PC-3 (cell line): Measurements from ENCODE around the gene BFSP2. TPM values are rescaled to one million over a fixed set of nuclear protein-coding genes. Genes with fewer than 3 reads are reported as not detected.

Experiments used
- ATAC-seq: fragments of 200-7000 bp; cut with Tn5 transposase; 2 replicates; pipeline ENCODE4 v1.9.1; 2020; ENCODE audit warnings: mild to moderate bottlenecking, moderate library complexity
- BruUV-seq: library from RNA; stranded (reverse); fragments of 400-500 nt; replicated peaks from 2 replicates; lab custom pipeline; 2021; lab: Mats Ljungman, UMichigan
- CTCF ChIA-PET: fragments of 300-600 bp; sonication (Branson Sonifier 250); formaldehyde crosslinking; loops from one replicate; lab custom pipeline; 2022; ENCODE audit warnings: antibody characterized with exemption; lab: Charles Lee
- POLR2A ChIA-PET: fragments of 300-600 bp; sonication (Branson Sonifier 250); formaldehyde crosslinking; loops from one replicate; lab custom pipeline; 2022; ENCODE audit warnings: antibody characterized with exemption; ENCODE audit not compliant: unreplicated experiment; lab: Charles Lee
- DNase-seq: peaks from one replicate; pipeline ENCODE4 v3.0.0-alpha.2; 2015
- H2AFZ ChIP-seq: fragments of 300-600 bp; sonication (generic); 2 replicates; pipeline ENCODE4 v1.6.0; 2016; ENCODE audit warnings: antibody characterized with exemption, low read length
- H3F3A ChIP-seq: fragments of 300-600 bp; sonication (generic); one replicate; pipeline ENCODE4 v1.6.0; 2017; ENCODE audit warnings: antibody characterized with exemption, low read length, control low read depth, mild to moderate bottlenecking; ENCODE audit not compliant: unreplicated experiment
- H3K27ac ChIP-seq: fragments of 300-600 bp; sonication (generic); 2 replicates; pipeline ENCODE4 v1.5.1; 2016; ENCODE audit warnings: mild to moderate bottlenecking, low read length
- H3K27me3 ChIP-seq: fragments of 300-600 bp; sonication (generic); 2 replicates; pipeline ENCODE4 v1.6.1; 2016; ENCODE audit warnings: low read length, mixed read lengths
- H3K36me3 ChIP-seq: fragments of 300-600 bp; sonication (generic); 2 replicates; pipeline ENCODE4 v1.6.1; 2016; ENCODE audit warnings: low read depth, mixed run types, low read length, mixed read lengths
- H3K4me1 ChIP-seq: fragments of 300-600 bp; sonication (generic); 2 replicates; pipeline ENCODE4 v1.5.1; 2016; ENCODE audit warnings: low read length; ENCODE audit not compliant: insufficient read depth
- H3K4me2 ChIP-seq: fragments of 300-600 bp; sonication (generic); 2 replicates; pipeline ENCODE4 v1.6.0; 2016; ENCODE audit warnings: low read length
- H3K4me3 ChIP-seq: fragments of 300-600 bp; sonication (generic); 2 replicates; pipeline ENCODE4 v1.5.1; 2016; ENCODE audit warnings: mild to moderate bottlenecking, low read length, mixed read lengths
- H3K79me2 ChIP-seq: fragments of 300-600 bp; sonication (generic); 2 replicates; pipeline ENCODE4 v1.6.1; 2017; ENCODE audit warnings: low read length, mixed read lengths
- H3K9ac ChIP-seq: fragments of 300-600 bp; sonication (generic); 2 replicates; pipeline ENCODE4 v1.6.0; 2016; ENCODE audit warnings: mild to moderate bottlenecking, low read length
- H3K9me2 ChIP-seq: fragments of 300-600 bp; sonication (generic); replicated peaks from 2 replicates; pipeline ENCODE4 v1.6.1; 2016; ENCODE audit warnings: mixed run types, low read length, mixed read lengths
- H3K9me3 ChIP-seq: fragments of 300-600 bp; sonication (generic); 2 replicates; pipeline ENCODE4 v1.6.1; 2016; ENCODE audit warnings: low read length, mixed read lengths
- H4K20me1 ChIP-seq: fragments of 300-600 bp; sonication (generic); 2 replicates; pipeline ENCODE4 v1.6.1; 2016; ENCODE audit warnings: low read length, mixed read lengths
- EZH2 ChIP-seq: fragments of 300-600 bp; sonication (generic); IDR thresholded peaks from one replicate; pipeline ENCODE4 v1.6.1; 2017; ENCODE audit warnings: antibody characterized with exemption, mild to moderate bottlenecking, low read length; ENCODE audit not compliant: unreplicated experiment
- EZH2phosphoT487 ChIP-seq: fragments of 300-600 bp; sonication (generic); IDR thresholded peaks from 2 replicates; pipeline ENCODE4 v1.6.1; 2018; ENCODE audit warnings: mild to moderate bottlenecking, antibody characterized with exemption, low read length, borderline replicate concordance
- intact Hi-C: fragments of 100-400 bp; cut with micrococcal nuclease; formaldehyde crosslinking; loops from 2 replicates; pipeline ENCODE4 v1.9.0; 2023
- total RNA-seq: library from RNA; depleted of rRNA; stranded (reverse); fragments of >200 nt; gene quantifications from 2 replicates; pipeline ENCODE4 v1.2.3, GENCODE V29; 2014
- TF ChIP-seq, protein P1 (sequence below): fragments of 300-600 bp; sonication (generic); conservative IDR thresholded peaks from 2 replicates; pipeline ENCODE4 v1.5.1; 2017; ENCODE audit warnings: antibody characterized with exemption, low read depth, mild to moderate bottlenecking, low read length

Gene BFSP2
- total RNA-seq, 1 experiment from 2014 or later, result not detected

DNA sequence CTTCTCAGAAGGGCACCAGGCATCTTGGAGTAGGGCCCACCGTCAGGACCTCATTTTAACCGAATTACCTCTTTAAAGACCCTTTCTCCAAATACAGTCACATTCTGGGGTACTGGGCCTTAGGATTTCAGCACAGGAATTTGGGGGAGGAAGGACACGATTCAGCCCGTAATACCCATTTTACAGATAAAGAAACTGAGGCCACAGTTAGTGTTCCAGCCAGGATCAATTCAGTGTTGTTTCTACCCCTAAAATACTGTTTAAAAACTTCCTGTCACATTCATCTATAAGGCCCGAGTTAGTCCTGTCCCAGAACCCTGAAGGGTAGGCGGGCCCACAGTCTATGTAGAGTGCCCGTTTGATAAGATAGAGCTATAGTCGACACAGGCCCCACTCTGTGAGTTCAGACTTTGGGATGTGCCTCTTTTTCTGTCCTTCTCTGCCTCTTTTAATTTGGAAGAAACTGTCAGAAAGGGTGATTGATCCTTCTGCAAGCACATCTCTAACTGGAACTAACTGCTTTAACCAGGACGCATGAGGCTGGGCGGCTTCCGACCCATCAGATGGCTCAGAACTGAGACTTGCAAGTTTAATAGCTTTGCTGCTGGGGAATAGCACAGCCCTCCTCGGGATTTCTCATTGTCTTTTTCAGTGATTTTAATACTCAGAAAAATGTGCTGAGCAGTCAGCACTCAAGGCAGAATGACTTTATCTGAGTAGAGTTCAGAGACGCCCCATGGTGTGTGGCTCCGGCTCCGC is 19.5 kb downstream of the BFSP2 start:
- intact Hi-C loops, result no loop called here
- Histone ChIP-seq H3K4me2 (no peak overlapping the region), H4K20me1 (no peaks in the 10 kb centered on the region), H3K36me3 (no peaks in the 10 kb centered on the region), H3F3A (no peaks in the 10 kb centered on the region), H3K9me2 (no peaks in the 10 kb centered on the region), H3K9me3 (no peaks in the 10 kb centered on the region), H3K9ac (no peak overlapping the region), H3K27ac (no peak overlapping the region), H3K4me1 (no peaks in the 10 kb centered on the region), H3K79me2 (no peaks in the 10 kb centered on the region), H3K4me3 (no peak overlapping the region), H2AFZ (no peak overlapping the region), H3K27me3 (no peaks in the 10 kb centered on the region)
- BruUV-seq, result no TSS peak
- TF ChIP-seq, protein P1, sequence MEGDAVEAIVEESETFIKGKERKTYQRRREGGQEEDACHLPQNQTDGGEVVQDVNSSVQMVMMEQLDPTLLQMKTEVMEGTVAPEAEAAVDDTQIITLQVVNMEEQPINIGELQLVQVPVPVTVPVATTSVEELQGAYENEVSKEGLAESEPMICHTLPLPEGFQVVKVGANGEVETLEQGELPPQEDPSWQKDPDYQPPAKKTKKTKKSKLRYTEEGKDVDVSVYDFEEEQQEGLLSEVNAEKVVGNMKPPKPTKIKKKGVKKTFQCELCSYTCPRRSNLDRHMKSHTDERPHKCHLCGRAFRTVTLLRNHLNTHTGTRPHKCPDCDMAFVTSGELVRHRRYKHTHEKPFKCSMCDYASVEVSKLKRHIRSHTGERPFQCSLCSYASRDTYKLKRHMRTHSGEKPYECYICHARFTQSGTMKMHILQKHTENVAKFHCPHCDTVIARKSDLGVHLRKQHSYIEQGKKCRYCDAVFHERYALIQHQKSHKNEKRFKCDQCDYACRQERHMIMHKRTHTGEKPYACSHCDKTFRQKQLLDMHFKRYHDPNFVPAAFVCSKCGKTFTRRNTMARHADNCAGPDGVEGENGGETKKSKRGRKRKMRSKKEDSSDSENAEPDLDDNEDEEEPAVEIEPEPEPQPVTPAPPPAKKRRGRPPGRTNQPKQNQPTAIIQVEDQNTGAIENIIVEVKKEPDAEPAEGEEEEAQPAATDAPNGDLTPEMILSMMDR, result no peak
- no peak for TF ChIP-seq EZH2
- no peak for TF ChIP-seq EZH2phosphoT487
- ATAC-seq (no peak), DNase-seq (no peak)
- CTCF ChIA-PET, result no interaction called here
- POLR2A ChIA-PET, result no interaction called here

DNA sequence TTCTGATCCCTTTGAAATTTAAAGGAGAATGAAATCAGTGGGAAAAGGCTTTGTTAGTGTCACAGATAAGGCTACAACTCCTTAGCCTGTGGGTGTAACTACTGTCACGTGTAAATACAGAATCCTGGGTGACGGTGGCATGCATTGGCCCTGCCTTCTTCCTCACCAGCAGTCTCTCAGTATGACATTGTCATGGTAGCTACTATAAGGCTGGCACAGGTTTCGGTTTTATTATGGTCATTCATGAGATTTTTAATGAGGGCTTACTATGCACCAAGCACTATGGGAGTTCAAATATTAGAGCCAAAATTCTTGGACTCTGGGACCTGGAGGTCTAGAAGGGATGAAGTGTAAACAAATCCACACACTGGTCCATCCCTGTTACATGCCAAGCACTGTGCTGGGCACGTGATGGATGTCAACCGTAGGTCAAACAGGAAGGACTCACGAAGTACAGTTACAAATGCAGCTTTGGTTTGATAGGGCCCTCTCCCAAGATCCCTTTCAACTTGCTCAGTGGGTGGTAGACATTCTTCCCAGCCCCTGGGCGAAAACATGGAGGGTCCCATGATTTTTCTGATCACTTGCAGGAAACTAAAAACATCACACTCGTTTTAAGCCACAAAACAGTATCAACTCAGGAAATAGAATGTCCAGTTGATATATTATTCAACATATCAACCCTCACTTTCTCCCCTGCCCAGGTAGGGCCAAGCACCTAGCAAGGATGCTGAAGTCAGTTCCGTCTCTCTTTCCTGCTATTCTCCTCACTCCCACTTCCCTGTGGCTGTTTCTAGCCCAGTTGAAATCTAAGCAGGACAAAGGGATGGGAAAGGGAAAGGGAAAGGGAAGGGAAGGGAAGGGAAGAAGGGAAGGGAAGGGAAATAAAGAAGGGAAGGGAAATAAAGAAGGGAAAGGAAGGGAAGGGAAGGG is 25.3 kb downstream of the BFSP2 start:
- Histone ChIP-seq H3K9ac (no peak overlapping the region), H3K4me1 (no peaks in the 10 kb centered on the region), H3K27me3 (no peaks in the 10 kb centered on the region), H3K36me3 (no peaks in the 10 kb centered on the region), H4K20me1 (no peaks in the 10 kb centered on the region), H3F3A (no peaks in the 10 kb centered on the region), H3K9me2 (no peaks in the 10 kb centered on the region), H3K4me2 (no peak overlapping the region), H3K4me3 (no peak overlapping the region), H3K79me2 (no peaks in the 10 kb centered on the region), H3K27ac (no peak overlapping the region), H3K9me3 (no peaks in the 10 kb centered on the region), H2AFZ (no peak overlapping the region)
- TF ChIP-seq, protein P1, result no peak
- TF ChIP-seq EZH2phosphoT487 (no peak), EZH2 (no peak)
- POLR2A ChIA-PET, result no interaction called here
- no peak for DNase-seq
- no TSS peak for BruUV-seq
- no peak for ATAC-seq
- CTCF ChIA-PET, result interaction anchor here (0.7 kb wide), 1 partner anchor 67 kb away, joined by 3 read pairs; no protein-coding TSS in a partner anchor
- intact Hi-C loops, result no loop called here
